K562 (cell line): ENCODE measurements around the gene NUP133. TPM values are rescaled to one million over a fixed set of nuclear protein-coding genes. Genes with fewer than 3 reads are reported as not detected.

Source experiments
- ATAC-seq: fragments of 200-7000 bp; cut with Tn5 transposase; 3 replicates; pipeline ENCODE4 v1.9.1; 2020; ENCODE audit warnings: moderate library complexity
- BruUV-seq: library from RNA; stranded (reverse); fragments of 400-500 nt; replicated peaks from 2 replicates; lab custom pipeline; 2021; lab: Mats Ljungman, UMichigan
- CTCF ChIA-PET: fragments of 300-600 bp; formaldehyde crosslinking; extraction: SDS; loops from one replicate; lab custom pipeline; 2021; ENCODE audit warnings: low intra/inter-chr PET ratio; lab: Yijun Ruan, JAX
- POLR2A ChIA-PET: fragments of 300-600, 350-650 bp; sonication (Branson Sonifier 250); formaldehyde crosslinking; extraction: SDS; loops from one replicate; lab custom pipeline; 2021; ENCODE audit warnings: antibody characterized with exemption, inconsistent platforms; lab: Yijun Ruan, JAX
- DNase-seq, 4 experiments: peaks; one replicate each; pipeline versions ENCODE4 v3.0.0 to v3.0.0-alpha.2; 2011 to 2018; ENCODE audit warnings: low spot score in 3 of 4, mixed read lengths in 3 of 4; ENCODE audit errors: extremely low read depth in 1 of 4
- FAIRE-seq: peaks from 2 replicates; lab custom pipeline; 2011; peaks lifted over from hg19 to GRCh38; lab: Jason Lieb, UNC
- H2AFZ ChIP-seq: 2 replicates; pipeline ENCODE4 v1.6.0; 2011; ENCODE audit warnings: low read depth, low read length, control low read depth, inconsistent platforms
- H3K27ac ChIP-seq: fragments of 200-600 bp; 3 replicates; pipeline ENCODE4 v1.8.0; 2011; ENCODE audit warnings: low read depth, mild to moderate bottlenecking, control low read depth, inconsistent platforms, low read length, moderate library complexity, mixed read lengths; ENCODE audit errors: extremely low read depth
- H3K27me3 ChIP-seq, 2 experiments: fragments of 300-600 bp in 1 of 2; 2 replicates in 1 of 2; 3 replicates in 1 of 2; pipeline versions ENCODE4 v1.6.0 to v1.8.0; 2011; ENCODE audit warnings: inconsistent platforms in 2 of 2, low read length in 2 of 2, mild to moderate bottlenecking in 1 of 2, mixed read lengths in 1 of 2, moderate library complexity in 1 of 2; ENCODE audit not compliant: control insufficient read depth in 2 of 2, insufficient read depth in 2 of 2
- H3K36me3 ChIP-seq: fragments of 300-600 bp; 3 replicates; pipeline ENCODE4 v1.8.0; 2011; ENCODE audit warnings: mild to moderate bottlenecking, low read length, inconsistent platforms; ENCODE audit not compliant: control insufficient read depth, insufficient read depth
- H3K4me1 ChIP-seq, 2 experiments: fragments of 200-600 bp in 1 of 2; replicated peaks in 1 of 2; 2 replicates in 1 of 2; 3 replicates in 1 of 2; pipeline versions ENCODE4 v1.5.1 to v1.8.0; 2011; ENCODE audit warnings: inconsistent platforms in 2 of 2, low read length in 2 of 2, mild to moderate bottlenecking in 1 of 2, mixed read lengths in 1 of 2, moderate library complexity in 1 of 2; ENCODE audit not compliant: control insufficient read depth in 2 of 2, insufficient read depth in 2 of 2
- H3K4me2 ChIP-seq: 2 replicates; pipeline ENCODE4 v1.6.1; 2011; ENCODE audit warnings: low read length, control low read depth, inconsistent platforms, mixed read lengths; ENCODE audit not compliant: insufficient read depth
- H3K4me3 ChIP-seq: fragments of 200-600 bp; sonication (generic), shearing (Covaris generic); 2 replicates; pipeline ENCODE4 v1.5.1; 2016; ENCODE audit warnings: control low read depth, inconsistent platforms
- H3K79me2 ChIP-seq: fragments of 200-600 bp; 3 replicates; pipeline ENCODE4 v1.8.0; 2011; ENCODE audit warnings: low read length, inconsistent platforms; ENCODE audit not compliant: control insufficient read depth, insufficient read depth
- H3K9ac ChIP-seq, 2 experiments: 2 replicates each; pipeline versions ENCODE4 v1.6.0 to v1.6.1; 2011; ENCODE audit warnings: low read depth in 2 of 2, low read length in 2 of 2, control low read depth in 1 of 2, inconsistent platforms in 1 of 2, mild to moderate bottlenecking in 1 of 2, mixed read lengths in 1 of 2; ENCODE audit not compliant: insufficient read depth in 1 of 2
- H3K9me1 ChIP-seq: one replicate; pipeline ENCODE4 v1.6.0; 2011; ENCODE audit warnings: inconsistent platforms, mild to moderate bottlenecking, low read length, moderate library complexity; ENCODE audit not compliant: control insufficient read depth, insufficient read depth
- H3K9me3 ChIP-seq: replicated peaks from 2 replicates; pipeline ENCODE4 v1.5.1; 2011; ENCODE audit warnings: low read depth, low read length, inconsistent platforms; ENCODE audit not compliant: control insufficient read depth, insufficient read depth
- H4K20me1 ChIP-seq: replicated peaks from 2 replicates; pipeline ENCODE4 v1.6.1; 2011; ENCODE audit warnings: low read length, inconsistent platforms, mixed read lengths; ENCODE audit not compliant: control insufficient read depth, insufficient read depth
- ATF1 ChIP-seq, 2 experiments: fragments of 450-650 bp in 1 of 2; IDR thresholded peaks; 2 replicates each; pipeline ENCODE4 v1.6.1; 2016; ENCODE audit warnings: missing compliant biosample characterization in 1 of 2, missing genetic modification characterization in 1 of 2
- CUX1 ChIP-seq: fragments of 200-800 bp; sonication (Bioruptor generic); IDR thresholded peaks from 2 replicates; pipeline ENCODE4 v1.6.1; 2016; ENCODE audit warnings: missing genetic modification characterization, missing compliant biosample characterization
- ELF1 ChIP-seq: fragments of 200-800 bp; sonication (Bioruptor generic); IDR thresholded peaks from 2 replicates; pipeline ENCODE4 v1.6.1; 2016; ENCODE audit warnings: missing genetic modification characterization, missing compliant biosample characterization
- FOXP1 ChIP-seq: sonication (generic); formaldehyde crosslinking; IDR thresholded peaks from 2 replicates; pipeline ENCODE4 v1.8.0; 2022; ENCODE audit warnings: mild to moderate bottlenecking, missing genetic modification reagents
- HDGF ChIP-seq: fragments of 450-650 bp; IDR thresholded peaks from 2 replicates; pipeline ENCODE4 v1.6.1; 2016
- MIER1 ChIP-seq: fragments of 450-650 bp; IDR thresholded peaks from 2 replicates; pipeline ENCODE4 v1.6.1; 2016; ENCODE audit warnings: antibody characterized with exemption, mild to moderate bottlenecking, low read depth
- MXD1 ChIP-seq: fragments of 250-450 bp; sonication (Bioruptor Pico); IDR thresholded peaks from 2 replicates; pipeline ENCODE4 v1.8.0; 2021; ENCODE audit warnings: borderline replicate concordance, mild to moderate bottlenecking, moderate library complexity; ENCODE audit not compliant: poor library complexity, severe bottlenecking
- NBN ChIP-seq: fragments of 450-650 bp; IDR thresholded peaks from 2 replicates; pipeline ENCODE4 v1.6.1; 2016; ENCODE audit warnings: low read depth, mild to moderate bottlenecking
- PML ChIP-seq: IDR thresholded peaks from 2 replicates; pipeline ENCODE4 v1.6.1; 2012; ENCODE audit warnings: low read length, inconsistent platforms
- POLR3A ChIP-seq: IDR thresholded peaks from 2 replicates; pipeline ENCODE4 v1.6.1; 2011; ENCODE audit warnings: borderline replicate concordance, mild to moderate bottlenecking, moderate library complexity; ENCODE audit not compliant: insufficient read length, insufficient read depth; ENCODE audit errors: extremely low read depth
- PTBP1 ChIP-seq: fragments of 200-400 bp; formaldehyde crosslinking; IDR thresholded peaks from 2 replicates; pipeline ENCODE4 v1.6.1; 2017; ENCODE audit warnings: low read depth, low read length
- SLC30A9 ChIP-seq: fragments of 250-450 bp; sonication (Bioruptor Pico); IDR thresholded peaks from 2 replicates; pipeline ENCODE4 v1.8.0; 2022; ENCODE audit warnings: mild to moderate bottlenecking, moderate library complexity
- THAP7 ChIP-seq: fragments of 250-450 bp; sonication (Bioruptor Pico); IDR thresholded peaks from 2 replicates; pipeline ENCODE4 v1.5.0; 2021
- XRCC4 ChIP-seq: IDR thresholded peaks from one replicate; pipeline ENCODE4 v1.6.1; 2011; ENCODE audit not compliant: insufficient read depth, insufficient read length; ENCODE audit errors: extremely low read depth
- ZNF12 ChIP-seq: sonication (generic); formaldehyde crosslinking; IDR thresholded peaks from 2 replicates; pipeline ENCODE4 v1.4.0; 2020; ENCODE audit warnings: mild to moderate bottlenecking, missing genetic modification reagents
- ZNF133 ChIP-seq: fragments of 250-450 bp; sonication (Bioruptor Pico); IDR thresholded peaks from 2 replicates; pipeline ENCODE4 v1.4.0; 2020; ENCODE audit warnings: mild to moderate bottlenecking
- WGBS: fragments of 100-300 bp; shearing (Covaris generic); methylation state at CpG from one replicate; pipeline ENCODE4 v1.1.6; 2016; ENCODE audit warnings: low coverage, mixed read lengths; ENCODE audit not compliant: insufficient coverage; ENCODE audit errors: missing lambda C conversion rate; 5-methylcytosine and 5-hydroxymethylcytosine counted together
- in situ Hi-C: fragments of 300-500 bp; cut with MboI; formaldehyde crosslinking; loops from 4 replicates; pipeline ENCODE4 v1.15.0; 2018; ENCODE audit warnings: inconsistent platforms, mixed read lengths
- intact Hi-C: fragments of 100-400 bp; cut with micrococcal nuclease; formaldehyde crosslinking; loops from 2 replicates; pipeline ENCODE4 v1.14.2; 2022
- polyA plus RNA-seq, 8 experiments: library from polyadenylated mRNA; depleted of rRNA in 4 of 8; stranded (reverse) in 5 of 8; unstranded in 3 of 8; fragments of >200 nt; fragmentation: Nextera tagmentation in 2 of 8; fragmentation: Illumina TruSeq in 1 of 8; extraction: Ambion mirVana in 2 of 8; extraction: Trizol in 1 of 8; gene quantifications; 2 replicates each; pipeline versions ENCODE4 v1.2.1 to v1.2.3, GENCODE V29; 2011 to 2014; ENCODE audit warnings: inconsistent platforms in 1 of 8, missing spikeins in 1 of 8
- total RNA-seq, 7 experiments: library from RNA; depleted of rRNA in 6 of 7; stranded (reverse); fragments of >200 nt in 6 of 7; fragmentation: Illumina TruSeq in 2 of 7; extraction: Trizol in 2 of 7; gene quantifications; 2 replicates each; pipeline versions ENCODE4 v1.2.1 to v1.2.3, GENCODE V29; 2011 to 2021; ENCODE audit warnings: low replicate concordance in 1 of 7

NUP133 gene
- total and polyA plus RNA-seq, 9 of the 15 experiments (the other 6 are each of a cell fraction or from before 2014, with no cell fraction given) = 21.7 to 85.1 (median 61.3) TPM

- no peak for TF ChIP-seq POLR3A
- no peak for TF ChIP-seq SLC30A9 (CRISPR knock-in tag)
- no peak for TF ChIP-seq NBN
- no peak for TF ChIP-seq HDGF
- TF ChIP-seq MIER1 = no peak
- TF ChIP-seq, all 486 proteins: peak for 0
These were observed 37.0 kb downstream of the NUP133 start (continued) for GRCh38 chr1:229471175-229471574.

GRCh38 chr1:229470406-229471043 lies 37.6 kb downstream of the NUP133 start:
- Histone ChIP-seq H3K4me2 (no peak overlapping the region), H3K79me2 (no peaks in the 10 kb centered on the region), H3K27me3 (no peaks in the 10 kb centered on the region), H3K4me1 (no peaks in the 10 kb centered on the region), H3K27ac (no peak overlapping the region), H3K4me3 (no peak overlapping the region), H3K9ac (no peak overlapping the region), H2AFZ (no peak overlapping the region), H4K20me1 (no peaks in the 10 kb centered on the region), H3K36me3 (peaks cover 90% of the 10 kb centered on the region), H3K9me3 (no peaks in the 10 kb centered on the region), H3K9me1 (no peaks in the 10 kb centered on the region)
- intact Hi-C loops (no loop called here), in situ Hi-C loops (loop anchor here (10.0 kb wide), 1 partner anchor 786 kb away; no protein-coding TSS in a partner anchor)
- WGBS = 73% methylated on average over 8 of the region's 8 CpGs
- ATAC-seq (no peak), DNase-seq (no peak), FAIRE-seq (no peak)
- CTCF ChIA-PET = no interaction called here
- POLR2A ChIA-PET = interaction anchor here (0.6 kb wide), 1 partner anchor 968 kb away, joined by 3 read pairs; no protein-coding TSS in a partner anchor
- BruUV-seq = no TSS peak
- TF ChIP-seq ELF1 (tag) (no peak), FOXP1 (CRISPR knock-in tag) (no peak), MXD1 (CRISPR knock-in tag) (no peak), POLR3A (no peak), CUX1 (no peak), THAP7 (no peak), ATF1 (CRISPR knock-in tag; IDR thresholded peaks at IDR 0.05) (no peak), ATF1 (tag; IDR thresholded peaks at IDR 0.05) (no peak), PTBP1 (no peak), XRCC4 (no peak), ZNF12 (CRISPR knock-in tag) (no peak), ZNF133 (CRISPR knock-in tag) (no peak), PML (no peak)
